ENCODE results near the gene GPR26. TPM values are rescaled to one million over a fixed set of nuclear protein-coding genes. Genes with fewer than 3 reads are reported as not detected.

GPR26 gene, protein sequence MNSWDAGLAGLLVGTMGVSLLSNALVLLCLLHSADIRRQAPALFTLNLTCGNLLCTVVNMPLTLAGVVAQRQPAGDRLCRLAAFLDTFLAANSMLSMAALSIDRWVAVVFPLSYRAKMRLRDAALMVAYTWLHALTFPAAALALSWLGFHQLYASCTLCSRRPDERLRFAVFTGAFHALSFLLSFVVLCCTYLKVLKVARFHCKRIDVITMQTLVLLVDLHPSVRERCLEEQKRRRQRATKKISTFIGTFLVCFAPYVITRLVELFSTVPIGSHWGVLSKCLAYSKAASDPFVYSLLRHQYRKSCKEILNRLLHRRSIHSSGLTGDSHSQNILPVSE
- not detected in 2 replicates for total RNA-seq

DNA sequence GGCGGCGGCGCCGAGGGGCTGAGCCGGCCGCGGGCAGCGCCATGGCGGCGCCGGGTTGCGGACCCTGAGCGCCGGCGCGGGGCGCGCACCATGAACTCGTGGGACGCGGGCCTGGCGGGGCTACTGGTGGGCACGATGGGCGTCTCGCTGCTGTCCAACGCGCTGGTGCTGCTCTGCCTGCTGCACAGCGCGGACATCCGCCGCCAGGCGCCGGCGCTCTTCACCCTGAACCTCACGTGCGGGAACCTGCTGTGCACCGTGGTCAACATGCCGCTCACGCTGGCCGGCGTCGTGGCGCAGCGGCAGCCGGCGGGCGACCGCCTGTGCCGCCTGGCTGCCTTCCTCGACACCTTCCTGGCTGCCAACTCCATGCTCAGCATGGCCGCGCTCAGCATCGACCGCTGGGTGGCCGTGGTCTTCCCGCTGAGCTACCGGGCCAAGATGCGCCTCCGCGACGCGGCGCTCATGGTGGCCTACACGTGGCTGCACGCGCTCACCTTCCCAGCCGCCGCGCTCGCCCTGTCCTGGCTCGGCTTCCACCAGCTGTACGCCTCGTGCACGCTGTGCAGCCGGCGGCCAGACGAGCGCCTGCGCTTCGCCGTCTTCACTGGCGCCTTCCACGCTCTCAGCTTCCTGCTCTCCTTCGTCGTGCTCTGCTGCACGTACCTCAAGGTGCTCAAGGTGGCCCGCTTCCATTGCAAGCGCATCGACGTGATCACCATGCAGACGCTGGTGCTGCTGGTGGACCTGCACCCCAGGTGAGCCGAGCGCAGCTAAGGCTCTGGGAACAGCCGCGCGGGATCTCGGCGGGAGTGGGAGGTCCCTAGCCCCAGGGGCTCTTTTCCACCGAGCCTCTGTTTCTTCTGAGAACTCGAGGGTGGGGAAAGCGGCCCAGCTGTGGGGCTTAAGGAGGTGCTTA, at the start of gene GPR26:
Gene GPR26, plus strand, starts transcription at position 38 of the 919 bp plus-strand sequence. Its CDS starts 53 bp downstream, at position 91.
- DNase-seq (ENCODE audit: low read depth in 2 of 2) = no peak

DNA sequence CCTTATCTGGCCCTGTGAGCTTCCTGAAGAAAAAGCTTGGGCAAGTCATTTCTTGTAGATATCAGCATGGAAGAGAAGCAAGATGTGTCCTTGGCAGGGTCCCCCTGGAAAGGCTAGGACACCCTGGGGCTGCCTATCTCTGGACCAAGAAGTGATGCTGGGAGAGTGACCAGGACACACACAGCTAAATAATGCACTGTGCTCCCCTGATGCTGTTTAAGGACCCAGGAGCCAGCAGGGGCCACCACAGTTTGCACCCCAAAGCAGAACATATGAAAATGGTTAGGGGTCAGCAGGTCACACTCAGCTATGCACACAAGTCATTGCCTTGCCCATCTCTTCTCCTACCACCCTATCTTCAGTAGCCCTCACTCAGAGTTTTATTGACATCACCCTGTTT, 47.9 kb upstream of the GPR26 start:
- DNase-seq (ENCODE audit: low read depth in 2 of 2) = no peak

DNA sequence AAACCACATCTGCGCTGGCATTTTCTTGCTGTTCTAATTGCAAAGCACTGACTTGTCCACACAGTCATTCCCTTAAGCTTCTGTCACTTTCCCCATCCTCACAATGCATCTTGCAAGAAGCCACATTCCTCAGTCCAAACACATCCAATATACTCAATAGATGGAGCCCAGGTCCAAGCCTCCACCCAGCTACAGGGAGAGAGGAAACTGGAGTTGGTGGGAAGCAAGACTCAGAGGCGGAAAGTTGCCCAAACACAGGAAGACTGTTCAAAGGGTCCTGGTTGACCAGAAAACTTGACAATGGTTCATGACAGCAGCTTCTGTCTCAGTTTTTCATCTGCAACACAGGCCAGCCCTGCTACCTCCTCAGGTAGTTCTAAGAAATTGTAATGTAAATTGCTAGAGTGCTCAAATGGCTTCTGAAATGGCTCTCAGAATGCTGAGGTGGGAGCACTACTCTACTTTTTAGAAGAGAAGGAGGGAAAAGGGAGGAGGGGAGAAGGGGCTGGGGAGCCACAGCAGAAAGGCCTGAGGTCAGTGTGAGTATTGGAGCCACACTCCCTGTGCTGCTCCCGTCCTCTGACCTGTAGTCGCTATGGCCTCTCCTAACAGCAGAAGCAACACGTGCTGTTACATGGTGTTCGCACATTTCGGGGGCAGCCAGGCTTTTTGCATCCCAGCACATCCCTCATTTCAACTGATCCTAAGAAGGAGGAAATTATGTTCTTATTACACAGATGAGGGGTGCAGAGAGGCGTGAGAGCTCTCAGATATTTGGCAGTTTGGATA, 46.9 kb upstream of the GPR26 start:
- no peak for DNase-seq (ENCODE audit: low read depth in 2 of 2)

DNA sequence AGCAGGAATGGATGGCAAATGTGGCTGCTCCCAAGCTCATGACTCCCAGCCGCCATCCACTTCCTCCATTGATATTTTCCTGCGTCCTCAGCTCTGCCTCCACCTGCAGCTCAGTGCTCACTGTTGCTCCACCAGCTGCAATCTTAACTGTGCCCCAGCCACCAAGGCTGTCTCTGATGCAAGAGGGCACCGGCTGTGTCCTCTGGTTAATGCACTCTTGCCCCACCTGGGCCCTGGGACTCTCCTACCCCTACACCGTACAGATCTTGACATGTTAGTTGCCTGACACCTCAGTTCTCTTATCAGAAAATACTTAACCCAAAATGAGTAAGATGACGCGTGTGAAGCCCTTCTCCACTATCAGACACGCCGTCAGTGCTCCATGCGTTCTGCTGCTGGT, 45.5 kb upstream of the GPR26 start:
- DNase-seq (ENCODE audit: low read depth in 2 of 2) = no peak

DNA sequence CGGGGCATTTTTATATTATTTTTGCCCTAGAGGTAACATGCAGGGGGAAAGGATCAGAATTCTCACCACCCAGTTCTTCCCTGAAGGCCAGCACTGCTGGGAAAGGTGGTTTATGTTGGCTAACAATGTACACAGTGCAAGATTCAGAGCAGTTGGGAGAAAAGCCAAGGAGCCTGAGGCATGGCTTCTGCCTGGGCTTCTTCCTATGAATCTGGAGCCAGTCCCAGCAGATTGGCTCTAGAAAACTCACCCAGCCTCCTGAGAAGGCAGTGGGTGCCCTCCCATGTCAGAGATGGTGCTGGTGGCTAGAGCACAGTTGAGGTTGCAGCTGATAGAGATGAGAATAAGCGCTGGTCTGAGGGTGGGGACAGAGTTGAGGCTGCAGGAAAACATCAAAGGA, 44.7 kb upstream of the GPR26 start:
- DNase-seq (ENCODE audit: low read depth in 2 of 2) = no peak

DNA sequence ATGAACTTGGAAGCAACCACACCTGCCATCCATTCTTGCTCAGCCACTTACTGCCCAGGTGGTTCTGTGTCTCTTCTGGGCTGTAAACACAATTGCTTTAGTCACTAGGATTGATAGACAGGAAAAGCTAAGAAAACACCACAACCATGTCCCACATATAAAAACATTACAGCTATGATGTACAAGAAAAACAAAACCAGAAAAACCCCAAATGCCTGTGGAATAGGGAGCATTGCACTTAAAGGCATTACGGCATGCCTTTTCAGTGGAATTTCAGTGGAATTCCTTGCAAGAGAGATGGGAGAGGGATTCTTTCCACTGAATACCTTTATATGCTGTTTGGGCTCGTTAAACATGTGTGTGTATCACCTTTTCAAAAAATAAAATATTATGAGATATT, 44.2 kb upstream of the GPR26 start:
- DNase-seq (ENCODE audit: low read depth in 2 of 2) = no peak

DNA sequence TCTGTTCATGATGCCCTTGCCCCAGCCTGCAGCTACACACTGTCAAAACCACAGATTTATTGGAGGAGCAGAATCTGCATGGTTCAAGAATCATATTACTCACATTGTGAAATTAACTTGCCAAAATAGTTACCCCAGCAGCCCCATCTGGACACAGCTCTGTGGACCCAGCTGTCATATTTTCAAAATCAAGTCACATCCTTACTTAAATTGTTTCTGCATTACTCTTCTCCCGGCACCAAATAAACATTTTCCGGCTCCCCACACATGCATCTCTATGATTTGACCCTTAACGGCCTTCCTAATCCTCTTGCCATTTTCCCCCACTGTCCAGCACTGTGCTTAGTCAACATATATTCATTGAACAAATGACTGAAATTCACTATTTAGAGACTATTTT, 43.8 kb upstream of the GPR26 start:
- DNase-seq (ENCODE audit: low read depth in 2 of 2) = no peak

DNA sequence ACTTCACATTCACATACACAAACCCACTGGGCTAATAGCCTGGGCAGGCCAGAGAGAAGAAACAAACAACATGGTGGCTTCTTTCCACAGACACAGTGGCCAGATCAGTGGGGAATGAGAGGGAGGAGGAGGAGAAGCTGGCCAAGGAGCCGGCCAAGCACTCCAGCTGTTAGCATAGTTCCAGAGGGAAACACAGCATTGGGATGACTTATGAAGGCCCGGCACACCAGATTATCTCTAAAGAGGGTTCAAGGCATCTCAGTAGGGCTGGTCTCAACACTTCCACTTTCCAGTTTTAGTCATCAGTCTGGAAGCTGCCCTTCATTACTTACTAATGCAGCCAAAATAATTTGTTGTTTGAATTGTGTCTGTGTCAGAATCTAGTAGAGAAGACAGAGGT, 42.1 kb upstream of the GPR26 start:
- no peak for DNase-seq (ENCODE audit: low read depth in 2 of 2)

DNA sequence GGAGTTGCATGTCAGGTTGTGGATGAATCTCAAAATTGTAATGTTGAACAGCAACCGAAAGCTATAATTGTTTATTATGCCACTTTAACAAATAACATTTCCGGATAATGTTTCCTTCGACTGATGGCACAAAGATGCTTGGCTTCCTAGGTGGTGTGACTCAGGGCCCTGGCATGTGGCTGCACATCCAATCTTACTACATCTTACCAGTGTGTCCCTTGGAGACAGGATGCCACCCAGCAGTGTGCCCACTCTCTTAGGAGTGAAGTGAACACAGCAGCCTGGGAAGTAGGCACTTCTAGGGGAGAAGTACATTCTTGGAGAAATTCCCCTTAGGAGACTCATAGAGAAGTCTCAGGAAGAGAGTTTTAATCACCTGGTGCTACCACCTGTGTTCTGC, 33.0 kb upstream of the GPR26 start:
- DNase-seq (ENCODE audit: low read depth in 2 of 2) = no peak

DNA sequence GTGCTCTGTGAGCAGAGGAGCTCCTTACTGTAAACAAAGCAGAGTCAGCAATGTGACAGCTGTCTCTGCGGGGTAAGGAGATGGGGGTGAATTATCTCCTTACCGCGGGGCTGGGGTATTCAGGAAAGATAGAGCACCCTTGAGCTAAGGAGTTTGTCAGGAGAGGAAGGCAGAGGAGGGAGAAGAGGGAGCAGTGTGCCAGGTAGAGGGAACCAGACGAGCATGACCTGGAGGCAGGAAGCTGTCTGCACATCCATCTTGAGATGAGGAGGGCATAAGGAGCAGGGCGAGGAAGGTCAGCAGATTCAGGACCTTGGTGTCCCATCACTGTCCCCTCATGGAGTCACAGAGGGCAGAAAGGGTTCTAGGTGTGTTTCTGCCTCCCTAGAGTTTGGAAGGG, 32.5 kb upstream of the GPR26 start:
- no peak for DNase-seq (ENCODE audit: low read depth in 2 of 2)

DNA sequence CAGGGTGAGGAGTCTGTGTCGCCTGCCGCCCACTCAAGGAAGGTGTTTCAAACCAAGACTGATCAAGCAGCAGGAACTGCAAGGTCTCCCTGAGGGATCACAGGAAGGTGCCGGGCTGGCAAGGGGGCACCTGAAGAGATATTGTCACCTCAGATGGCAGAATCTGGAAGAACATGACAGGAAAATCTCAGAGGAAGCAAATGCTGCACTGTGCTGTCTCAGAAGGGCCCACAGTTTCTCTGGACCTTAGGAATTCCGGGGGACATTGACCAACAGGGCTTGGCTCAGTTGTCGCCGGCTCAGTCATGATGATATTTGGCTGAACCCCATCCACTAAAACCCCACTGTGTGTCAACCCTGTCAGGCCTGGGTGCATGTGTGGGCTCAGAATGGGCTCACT, 31.9 kb upstream of the GPR26 start:
- no peak for DNase-seq (ENCODE audit: low read depth in 2 of 2)

DNA sequence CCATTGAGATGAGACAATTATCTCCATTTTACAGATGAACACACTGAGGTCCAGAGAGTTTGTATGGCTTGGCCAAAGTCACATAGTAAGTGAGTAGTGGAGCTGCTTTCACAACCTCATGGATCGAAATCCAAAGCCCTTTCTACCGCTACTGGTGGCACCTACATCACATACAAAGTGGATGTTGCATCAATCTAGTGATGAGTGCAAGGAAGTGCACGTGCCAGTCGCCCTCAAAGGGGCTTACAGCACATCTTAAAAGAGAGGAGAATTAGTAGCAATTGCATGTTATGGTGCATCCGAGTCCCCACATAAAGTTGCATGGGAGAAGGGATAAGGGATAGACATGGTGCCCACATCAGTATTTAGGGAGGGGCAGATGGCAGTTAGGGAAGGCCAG, 31.0 kb upstream of the GPR26 start:
- DNase-seq (ENCODE audit: low read depth in 2 of 2) = no peak

DNA sequence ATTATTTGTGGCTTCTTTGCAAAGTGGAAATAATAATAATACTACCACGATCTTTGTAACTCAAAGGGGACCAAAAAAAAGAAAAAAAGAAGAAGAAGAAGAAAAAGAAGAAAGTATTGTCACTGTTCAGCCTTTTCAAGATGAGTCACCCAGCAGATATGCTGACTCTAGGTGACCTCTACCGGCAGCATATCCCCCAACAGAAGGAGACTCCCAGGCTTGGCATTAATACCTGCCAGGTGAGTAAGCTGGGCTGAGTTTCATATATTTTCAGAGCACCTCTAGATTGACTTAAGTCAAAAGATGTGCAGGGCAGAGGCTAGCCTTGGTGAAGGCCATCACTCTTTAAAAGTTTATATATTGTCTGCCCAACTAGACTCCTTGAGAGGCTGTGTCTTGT, 30.4 kb upstream of the GPR26 start:
- no peak for DNase-seq (ENCODE audit: low read depth in 2 of 2)

DNA sequence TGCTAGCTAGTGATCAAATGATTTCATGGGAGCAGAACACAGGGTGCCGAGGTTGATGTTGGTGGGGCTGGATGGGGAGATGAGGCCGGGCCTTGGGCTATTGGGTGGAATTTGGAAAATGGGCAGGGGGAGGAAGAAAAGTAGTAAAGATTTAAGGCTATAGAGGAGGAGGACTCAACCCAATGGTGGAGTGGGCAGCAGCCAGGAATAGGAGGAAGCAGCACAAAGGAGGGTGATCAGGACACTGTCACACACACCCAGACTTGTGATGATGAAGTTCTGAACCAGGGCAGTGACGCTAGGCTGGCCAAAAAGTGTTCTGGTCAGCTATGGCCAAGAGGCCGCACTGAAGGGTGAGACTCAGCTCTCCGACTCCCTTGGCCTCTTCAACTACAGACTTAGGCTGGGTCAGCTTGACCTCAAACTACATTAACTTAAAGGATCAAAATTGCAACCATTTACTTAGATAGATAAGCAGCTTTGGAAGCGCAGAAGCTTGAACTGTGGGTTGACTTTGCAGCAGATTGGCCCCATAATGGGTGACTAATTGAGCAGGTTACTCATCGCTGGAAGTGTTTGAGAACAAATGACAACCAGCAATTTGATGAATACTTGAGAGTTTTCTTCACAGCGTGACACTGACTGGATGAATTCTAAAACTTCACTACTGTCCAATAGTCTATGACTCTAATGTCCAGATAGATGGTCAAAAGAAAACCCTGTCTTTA, 29.4 kb upstream of the GPR26 start:
- DNase-seq (ENCODE audit: low read depth in 2 of 2) = no peak

DNA sequence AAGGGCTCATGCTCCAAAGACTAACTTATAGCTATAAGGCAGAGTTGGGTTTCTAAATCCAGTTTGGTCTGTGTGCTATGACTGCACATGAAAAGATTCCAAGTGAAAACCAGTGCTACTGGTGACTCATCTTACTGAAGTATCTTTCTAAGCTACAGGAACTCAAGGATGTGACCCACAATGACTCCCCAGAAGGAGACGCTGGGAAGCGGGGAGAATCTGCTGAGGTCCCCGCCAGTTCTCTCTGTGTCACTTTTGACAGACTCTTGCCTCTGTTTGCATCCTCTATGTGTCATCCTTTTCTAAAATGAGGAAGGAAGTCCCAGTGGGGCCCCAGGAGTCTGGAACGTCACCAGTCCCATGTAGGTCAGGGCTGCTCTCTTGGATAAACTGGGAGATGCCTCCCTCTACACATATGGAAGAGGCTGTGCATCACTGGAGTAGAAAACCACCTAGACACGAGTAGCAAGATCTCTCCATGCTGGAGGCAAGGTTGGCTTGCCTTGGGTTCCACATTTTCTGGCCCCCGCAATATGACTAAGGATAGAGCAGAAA, 28.8 kb upstream of the GPR26 start:
- no peak for DNase-seq (ENCODE audit: low read depth in 2 of 2)

DNA sequence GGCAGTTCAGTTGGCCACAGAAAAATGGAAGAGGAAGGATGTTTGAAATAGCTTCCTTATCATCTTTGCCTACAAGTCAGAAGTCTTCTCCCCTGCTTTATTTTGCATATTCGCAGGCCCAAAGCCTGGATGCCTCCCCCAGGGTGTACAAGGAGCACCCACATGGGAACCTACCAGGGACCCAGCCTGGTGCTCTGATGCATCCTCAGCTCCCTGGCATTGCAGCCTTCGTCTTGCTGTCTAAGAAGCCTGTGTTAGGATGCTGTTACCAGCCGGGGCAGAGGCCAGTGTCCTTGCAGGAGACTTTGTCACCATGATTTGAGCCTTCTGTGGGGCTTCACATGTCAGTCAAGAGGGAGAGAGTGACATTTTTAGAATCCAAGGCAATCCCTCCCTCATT, 27.0 kb upstream of the GPR26 start:
- no peak for DNase-seq (ENCODE audit: low read depth in 2 of 2)

DNA sequence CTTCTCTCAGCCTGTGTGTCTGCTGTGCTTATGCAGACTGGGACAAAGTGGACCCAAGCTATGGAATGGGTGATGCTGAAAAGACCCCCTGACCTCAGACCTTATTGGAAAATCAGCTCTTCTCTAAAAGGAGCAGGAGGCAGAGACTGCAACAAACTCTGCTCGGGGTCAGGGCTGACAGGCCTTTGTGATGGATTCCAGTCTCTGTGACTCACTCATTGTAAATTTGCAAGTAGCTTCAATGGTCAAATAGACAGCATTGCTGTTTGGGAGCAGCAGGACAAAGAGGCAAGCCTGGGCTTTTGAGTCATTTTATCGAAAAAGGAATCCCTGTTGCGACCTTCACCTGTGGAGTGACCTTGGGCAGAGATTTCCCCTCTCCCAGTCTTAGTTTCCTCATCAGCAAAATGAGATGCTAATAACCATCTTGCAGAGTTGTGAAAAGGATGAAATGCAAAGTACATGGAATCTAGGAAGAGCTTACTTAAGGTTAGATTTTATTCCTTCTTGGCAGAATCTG, 26.1 kb upstream of the GPR26 start:
- DNase-seq (ENCODE audit: low read depth in 2 of 2) = no peak

DNA sequence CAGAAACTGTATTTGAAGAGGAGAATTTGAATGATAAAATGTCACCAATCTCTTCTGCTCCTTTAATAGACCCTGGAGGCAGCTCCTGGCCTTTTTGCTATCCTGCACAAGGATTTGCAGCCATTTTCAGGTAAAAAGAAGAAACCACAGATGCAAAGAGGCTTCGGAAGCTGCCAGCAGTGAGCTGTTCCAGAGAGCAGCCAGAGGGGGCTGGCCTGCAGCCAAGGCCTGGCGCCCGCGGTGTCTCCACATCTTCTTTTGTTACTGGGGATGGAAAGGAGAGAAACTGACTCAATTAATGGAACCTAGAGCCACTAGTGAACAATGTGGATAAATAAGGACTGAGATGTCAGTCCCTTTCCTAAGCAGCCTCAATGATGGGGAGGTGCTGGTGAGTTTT, 23.9 kb upstream of the GPR26 start:
- no peak for DNase-seq (ENCODE audit: low read depth in 2 of 2)

DNA sequence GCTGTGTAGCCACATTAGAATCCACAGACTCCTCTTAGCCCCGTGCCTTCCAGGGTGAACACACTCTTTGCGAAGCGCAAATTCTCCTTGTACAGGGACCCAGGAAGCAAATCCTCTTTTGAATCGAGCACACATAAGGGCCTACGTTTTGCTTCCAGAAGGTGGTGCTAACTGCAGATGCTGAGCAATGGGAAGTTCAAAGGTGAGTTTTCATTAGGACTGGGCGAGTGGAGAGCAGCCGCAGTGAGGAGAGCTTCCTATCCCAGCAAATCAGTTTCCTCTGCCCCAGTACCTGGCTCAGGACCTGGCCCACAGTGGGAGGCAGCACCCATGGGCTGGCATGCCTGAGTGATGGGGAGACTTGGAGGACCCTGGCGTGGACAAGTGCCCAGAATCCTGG, 23.5 kb upstream of the GPR26 start:
- no peak for DNase-seq (ENCODE audit: low read depth in 2 of 2)

DNA sequence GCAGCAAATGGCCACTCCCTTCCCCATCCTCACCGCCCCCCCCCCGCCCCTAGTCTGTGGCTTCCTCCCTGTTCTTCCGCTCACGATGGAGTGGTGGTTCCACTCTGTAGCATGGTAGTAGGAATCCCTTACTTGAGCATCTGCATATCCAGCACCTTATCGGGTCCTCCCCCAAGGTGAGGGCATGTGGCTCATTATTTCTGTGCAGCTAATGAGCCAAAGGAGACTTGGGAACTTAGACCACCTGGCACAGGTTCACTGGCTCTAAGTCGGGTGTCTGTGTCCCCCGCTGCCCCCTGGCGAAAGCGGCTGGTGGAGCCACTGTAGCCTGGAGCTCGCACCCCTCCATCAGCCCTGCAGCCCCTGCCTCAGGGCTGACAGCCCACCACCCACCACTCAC, 22.8 kb upstream of the GPR26 start:
- DNase-seq (ENCODE audit: low read depth in 2 of 2) = no peak

DNA sequence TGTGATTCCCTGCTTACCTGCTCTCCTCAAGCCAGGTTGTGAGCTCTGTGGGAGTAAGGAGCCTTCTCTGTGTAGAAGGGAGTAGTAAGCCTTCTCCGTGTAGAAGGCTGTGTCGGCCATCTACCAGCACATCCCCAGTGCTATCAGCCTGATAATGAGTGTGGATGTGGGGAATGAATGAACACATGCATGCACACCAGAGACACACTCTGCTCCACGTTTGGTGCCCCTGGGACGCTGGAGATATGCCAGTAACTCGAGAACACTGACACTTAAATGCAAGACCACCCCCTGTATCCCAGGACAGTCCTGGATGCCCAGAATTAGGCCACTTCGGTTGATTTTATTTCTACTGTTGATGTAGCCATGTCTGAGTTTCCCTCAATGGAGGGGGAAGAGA, 21.1 kb upstream of the GPR26 start:
- no peak for DNase-seq (ENCODE audit: low read depth in 2 of 2)

Measured in dermis microvascular lymphatic vessel endothelial cell (primary cell).